Measurements from ENCODE around the gene FSTL4.

Gene FSTL4

GRCh38 chr5:133421806-133422205 is 190.5 kb downstream of the FSTL4 start:
- DNase-seq = no peak

DNA sequence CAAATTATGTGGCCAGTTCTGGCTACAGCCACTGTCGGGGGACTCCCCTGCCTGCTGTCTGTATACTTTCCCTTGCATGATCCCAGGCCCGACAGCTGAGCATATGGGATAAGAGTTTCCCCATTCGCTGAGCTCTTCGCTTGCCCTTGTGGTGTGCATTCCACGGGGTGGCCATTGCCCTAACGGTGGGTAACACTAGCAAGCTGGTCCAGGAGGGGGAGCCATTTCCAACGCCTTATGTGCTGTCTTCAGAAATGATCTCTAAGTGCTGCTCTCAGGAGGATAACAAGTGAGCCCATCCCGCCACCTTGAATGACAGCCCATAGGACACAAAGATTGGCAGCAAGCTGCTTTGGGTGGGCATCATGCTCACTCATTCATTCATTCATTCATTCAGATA is 190.9 kb downstream of the FSTL4 start:
- peak; percentile 14 for DNase-seq

DNA sequence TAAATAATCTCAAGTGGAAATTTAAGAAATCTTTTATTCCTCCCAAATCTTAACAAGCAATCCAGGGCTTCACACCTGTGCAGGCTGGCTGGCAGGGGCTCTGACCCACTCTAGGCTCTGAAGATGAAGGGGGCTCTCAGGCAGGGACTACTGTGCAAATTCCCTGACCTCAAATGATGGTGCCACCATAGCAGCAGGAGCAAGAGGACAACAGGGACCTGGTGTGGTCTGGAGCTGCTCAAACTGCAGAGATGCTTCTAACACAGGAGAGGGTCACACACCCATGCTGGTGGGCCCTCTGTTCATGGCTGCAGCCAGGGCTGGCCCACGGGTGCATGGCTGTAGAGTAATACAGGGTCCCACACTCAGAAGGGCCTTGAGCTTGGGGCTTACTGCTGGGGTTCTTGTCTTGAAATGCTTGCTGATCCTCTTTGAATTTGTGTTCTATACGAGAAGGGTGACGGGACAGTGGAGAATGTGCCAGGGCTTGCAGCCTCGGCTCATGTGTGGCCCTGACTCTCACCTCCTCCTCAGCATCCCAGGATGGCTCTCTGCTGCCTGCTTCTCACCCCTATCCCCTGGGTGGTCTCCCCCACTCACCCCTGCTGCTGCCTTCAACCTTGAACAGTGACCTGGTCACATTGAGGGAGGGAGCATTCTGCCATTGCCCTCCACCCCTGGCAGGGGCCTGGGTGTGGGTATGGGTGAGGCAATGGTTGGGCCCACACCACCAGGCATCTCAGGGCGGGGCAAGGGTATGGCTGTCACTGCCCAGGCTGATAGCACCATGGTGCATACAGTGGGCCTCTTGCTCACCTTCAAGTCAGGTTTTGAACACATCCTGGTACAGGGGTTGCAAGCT is 191.7 kb downstream of the FSTL4 start:
- no peak for DNase-seq

GRCh38 chr5:133415906-133416305 is 196.4 kb downstream of the FSTL4 start:
- DNase-seq = no peak

- DNase-seq = no peak
Observed at GRCh38 chr5:133415506-133415905, 196.8 kb downstream of the FSTL4 start.

- DNase-seq = no peak
Observed at GRCh38 chr5:133412661-133413060, 199.7 kb downstream of the FSTL4 start.

DNA sequence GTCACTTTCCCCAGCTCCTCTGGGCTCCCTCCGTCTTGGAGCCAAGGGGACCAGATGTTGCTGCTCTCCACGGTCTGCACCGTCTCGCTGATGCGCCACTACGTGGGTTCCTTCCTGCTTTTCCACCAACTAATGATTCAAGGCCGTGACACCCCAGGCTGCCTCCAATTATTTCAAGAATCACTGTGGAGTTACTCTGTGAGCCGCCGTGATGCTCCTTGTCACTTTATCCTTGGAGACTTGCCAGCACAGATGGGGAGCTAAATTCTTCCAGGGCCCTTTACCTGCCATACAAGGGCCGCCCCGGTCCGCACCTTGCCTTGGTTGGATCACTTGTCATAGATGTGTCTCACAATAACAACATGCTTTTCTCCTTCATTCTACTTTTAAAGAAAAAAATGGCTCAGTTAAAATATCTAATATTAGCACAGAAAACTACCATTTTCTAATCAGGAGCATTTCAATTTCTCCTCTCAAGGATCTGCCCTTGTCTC is 202.0 kb downstream of the FSTL4 start:
- DNase-seq = no peak

DNA sequence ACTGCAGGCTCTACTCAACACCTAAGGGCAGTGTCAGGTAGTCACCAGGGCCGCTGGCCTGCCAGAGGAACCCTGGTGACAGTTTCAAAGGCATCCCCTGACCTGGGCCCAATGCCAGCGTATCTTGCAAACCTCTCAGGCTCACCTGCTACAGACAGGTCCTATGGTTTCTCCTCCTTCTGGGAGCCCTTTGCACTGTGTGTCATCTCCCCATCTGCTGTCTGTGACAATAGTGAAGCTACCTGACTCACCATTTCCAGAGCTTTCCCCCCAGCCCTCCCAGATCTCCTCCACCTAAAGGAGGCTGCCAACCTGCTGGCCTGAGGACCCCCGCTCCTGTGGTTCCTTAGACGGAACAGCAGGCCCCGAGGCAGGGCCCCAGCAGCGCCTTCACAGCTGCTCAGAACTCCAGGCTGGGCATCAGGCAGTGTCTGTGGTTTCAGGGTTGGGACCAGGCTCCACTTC is 203.1 kb downstream of the FSTL4 start:
- DNase-seq = no peak

DNA sequence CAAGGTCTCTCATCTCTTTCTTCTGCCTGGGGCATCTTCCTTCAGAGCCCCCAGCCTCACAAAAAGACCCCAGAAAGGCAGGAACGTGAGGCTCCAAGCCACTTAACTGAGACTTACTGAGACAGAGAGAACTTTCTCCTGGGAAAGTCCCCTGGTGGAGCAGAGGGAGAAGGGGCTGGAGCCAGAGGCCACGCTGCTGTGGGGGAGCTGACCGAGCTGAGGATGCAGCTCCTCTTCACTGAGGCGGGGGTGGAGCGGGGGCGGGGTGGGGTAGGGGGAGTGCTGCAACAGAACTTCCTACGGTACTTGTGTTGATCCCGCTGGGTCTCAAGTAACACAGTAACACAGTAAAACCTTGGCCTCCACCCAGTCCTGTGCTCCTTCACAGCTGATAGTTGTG is 204.0 kb downstream of the FSTL4 start:
- no peak for DNase-seq

DNA sequence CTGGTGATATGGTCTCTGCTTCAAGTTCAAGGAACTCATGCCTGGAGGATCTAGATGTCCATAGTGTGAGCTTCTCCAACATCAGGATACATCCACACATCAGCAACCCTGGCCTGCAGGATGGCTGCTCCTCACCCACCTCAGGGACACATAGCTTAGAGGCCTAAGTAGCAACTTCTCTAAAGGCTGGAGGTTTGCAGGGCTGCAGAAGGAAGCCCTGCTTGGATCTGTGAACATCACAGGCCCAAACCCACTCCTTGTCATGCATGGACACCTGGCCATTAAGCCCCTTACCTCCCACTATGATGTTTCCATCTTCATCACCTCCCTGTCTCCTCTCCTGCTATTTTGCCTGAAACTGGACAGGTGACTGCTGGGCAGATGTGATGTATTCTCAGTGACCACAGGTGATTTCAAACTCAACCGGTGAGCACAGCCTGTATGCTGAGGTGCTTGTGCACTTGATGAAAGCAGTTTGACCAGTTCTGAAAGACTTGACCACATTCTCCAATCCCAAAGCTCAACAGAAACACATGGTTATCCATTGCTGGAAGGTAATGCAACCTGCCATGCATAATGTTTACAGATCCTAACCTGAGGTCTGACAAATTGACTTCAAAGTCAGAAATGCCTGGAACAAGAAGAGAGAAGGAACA is 205.2 kb downstream of the FSTL4 start:
- DNase-seq = no peak

- no peak for DNase-seq
Observed at GRCh38 chr5:133406208-133406976, 205.9 kb downstream of the FSTL4 start.

DNA sequence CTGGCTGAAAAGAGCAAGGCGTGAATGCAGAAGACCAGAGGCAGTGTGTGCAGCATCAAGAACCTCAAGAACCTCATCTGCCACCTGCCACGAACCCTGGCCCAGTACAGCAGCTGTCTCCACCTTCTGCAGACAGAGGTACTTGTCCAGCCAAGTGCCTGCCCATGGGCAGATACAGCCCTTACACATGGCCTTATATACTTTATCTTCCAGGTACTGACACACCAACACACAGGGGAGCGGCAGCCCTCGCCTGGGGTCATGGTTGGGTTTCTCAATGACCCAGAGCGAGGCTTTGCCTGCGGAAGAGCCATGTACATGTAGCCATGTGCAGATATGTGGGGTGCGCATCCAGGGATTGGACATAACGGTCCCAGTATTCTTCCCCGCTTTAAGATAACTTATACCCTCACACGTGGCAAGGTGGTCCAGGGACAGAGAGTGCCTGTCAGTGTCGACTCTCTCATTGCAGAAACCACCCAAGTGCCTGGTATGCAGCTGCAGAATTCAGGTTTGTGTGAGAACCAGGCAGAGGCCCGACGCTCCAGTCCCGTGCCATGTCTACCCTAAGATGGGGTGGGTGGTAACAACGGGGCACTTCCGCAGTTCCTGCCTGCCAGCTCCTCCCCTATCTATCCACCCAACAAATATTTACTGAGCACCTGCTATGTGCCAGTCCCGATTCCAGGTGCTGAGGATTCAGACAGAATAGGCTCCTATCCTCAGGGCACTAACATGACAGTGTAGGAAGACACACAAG is 206.9 kb downstream of the FSTL4 start:
- no peak for DNase-seq

DNA sequence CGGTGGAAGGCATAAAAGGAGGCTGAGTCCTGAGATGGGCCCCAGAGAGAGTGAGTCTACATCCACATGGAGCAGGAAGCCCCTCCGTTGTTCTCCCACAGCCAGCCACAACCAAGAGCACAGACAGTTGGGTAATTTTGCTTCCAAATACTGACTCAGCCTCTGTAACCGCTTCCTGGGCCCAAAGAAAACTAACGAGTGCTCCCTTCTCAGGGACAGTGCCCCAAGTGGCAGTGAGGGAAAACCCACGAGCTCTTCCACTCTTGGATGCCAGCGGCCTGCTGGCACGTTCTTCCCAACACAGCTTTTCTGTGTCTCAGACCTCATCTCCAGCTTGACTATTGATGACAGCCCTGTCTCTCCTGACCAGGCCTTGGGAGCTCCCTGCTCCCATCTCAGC is 207.6 kb downstream of the FSTL4 start:
- no peak for DNase-seq

GRCh38 chr5:133403741-133404364 is 208.5 kb downstream of the FSTL4 start:
- DNase-seq = no peak

DNA sequence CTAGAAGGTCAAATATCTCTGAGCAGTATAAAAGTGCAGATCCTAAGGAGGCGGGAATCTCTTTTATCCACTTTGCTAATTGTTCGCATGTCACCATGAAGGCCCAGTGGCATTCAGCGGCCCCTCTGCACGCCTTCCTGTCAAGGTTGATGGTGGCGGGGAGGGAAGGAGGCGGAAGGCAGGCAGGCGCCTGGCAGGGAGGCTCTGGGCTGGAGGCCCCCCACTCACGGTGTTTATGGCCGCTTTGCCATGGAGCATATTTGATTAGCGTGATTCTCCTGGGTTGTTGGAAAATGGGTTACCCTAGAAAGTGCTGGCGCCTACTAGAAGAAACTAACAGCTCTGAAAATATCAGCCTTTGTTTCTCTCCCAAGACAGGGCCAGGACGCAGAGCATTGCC is 209.6 kb downstream of the FSTL4 start:
- DNase-seq = no peak

DNA sequence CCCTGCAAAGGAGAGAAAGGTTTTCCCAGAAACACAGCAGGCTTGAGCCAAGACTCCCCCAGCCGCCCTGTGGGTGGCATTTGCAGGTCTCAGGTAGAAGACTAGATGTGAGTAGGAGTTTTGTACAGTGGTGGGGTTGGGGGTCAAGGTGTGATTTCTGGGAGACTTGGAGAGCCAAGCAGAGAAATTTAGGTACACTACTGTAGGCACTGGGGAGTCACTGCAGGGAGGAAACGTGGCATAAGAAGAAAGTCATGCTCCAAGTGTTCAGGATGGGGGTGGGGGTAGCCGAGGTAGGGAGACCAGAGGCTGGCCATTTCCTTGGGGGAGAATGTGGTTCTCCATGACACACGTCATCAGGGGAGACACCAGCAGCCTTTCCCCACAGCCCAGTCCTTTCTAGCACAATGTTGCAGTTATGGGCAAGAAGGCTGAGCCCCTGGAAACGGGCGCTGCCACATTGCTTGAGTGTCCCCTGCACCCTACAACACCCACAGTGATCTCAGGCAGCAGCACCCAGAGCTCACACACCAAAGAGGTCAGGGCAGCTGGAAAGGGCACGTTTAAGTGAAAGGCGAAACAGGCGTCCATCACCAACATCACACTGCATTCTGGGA is 210.5 kb downstream of the FSTL4 start:
- no peak for DNase-seq

GRCh38 chr5:133400831-133401351 is 211.4 kb downstream of the FSTL4 start:
- DNase-seq = no peak

- DNase-seq = no peak
Observed at GRCh38 chr5:133400120-133400519, 212.2 kb downstream of the FSTL4 start.

GRCh38 chr5:133399247-133399891 is 213.0 kb downstream of the FSTL4 start:
- DNase-seq = no peak

GRCh38 chr5:133398646-133399101 is 213.7 kb downstream of the FSTL4 start:
- no peak for DNase-seq

All from inflammatory macrophage treated with lipopolysaccharide for 4 hours (primary cell).